ENCODE results near the gene ANO7.

- TF ChIP-seq CTCF (IDR thresholded peaks at IDR 0.05; ENCODE audit: low read depth, low read length, poor library complexity, severe bottlenecking) = no peak
- no peak for TF ChIP-seq EZH2phosphoT487 (IDR thresholded peaks at IDR 0.05; ENCODE audit: borderline replicate concordance, low read length)
These were observed 797 bp downstream of the ANO7 start for GRCh38 chr2:241189093-241189855.

Measured in DOHH2 (cell line).